Stimulated activated CD8-positive, alpha-beta memory T cell treated with anti-CD3 and anti-CD28 coated beads, Interleukin-12 subunit alpha, Interleukin-12 subunit beta, amount 100 ng/mL, for 24 hours (primary cell): ENCODE data around the gene AKIRIN2.

Experiments used
- DNase-seq: peaks from one replicate; pipeline ENCODE4 v3.0.0-alpha.2; 2020; ENCODE audit errors: extremely low read depth

AKIRIN2 gene

GRCh38 chr6:87655824-87656223 is 46.2 kb downstream of the AKIRIN2 start:
- DNase-seq, result no peak

- no peak for DNase-seq
Observed at GRCh38 chr6:87654875-87655454, 47.1 kb downstream of the AKIRIN2 start.

- no peak for DNase-seq
Observed at GRCh38 chr6:87654122-87654521, 47.9 kb downstream of the AKIRIN2 start.

GRCh38 chr6:87653074-87653962 is 48.7 kb downstream of the AKIRIN2 start:
- no peak for DNase-seq

- DNase-seq, result no peak
Observed at GRCh38 chr6:87645080-87645479, 57.0 kb downstream of the AKIRIN2 start.

GRCh38 chr6:87641065-87641692 is 60.9 kb downstream of the AKIRIN2 start:
- no peak for DNase-seq

GRCh38 chr6:87639373-87639772 is 62.7 kb downstream of the AKIRIN2 start:
- no peak for DNase-seq

- no peak for DNase-seq
Observed at GRCh38 chr6:87637106-87637505, 64.9 kb downstream of the AKIRIN2 start.

GRCh38 chr6:87636315-87636714 is 65.7 kb downstream of the AKIRIN2 start:
- DNase-seq, result no peak

GRCh38 chr6:87633851-87634250 is 68.2 kb downstream of the AKIRIN2 start:
- DNase-seq, result no peak

- no peak for DNase-seq
Observed at GRCh38 chr6:87630746-87631145, 71.3 kb downstream of the AKIRIN2 start.

GRCh38 chr6:87628881-87629280 is 73.2 kb downstream of the AKIRIN2 start:
- DNase-seq, result no peak

GRCh38 chr6:87628424-87628823 is 73.6 kb downstream of the AKIRIN2 start:
- DNase-seq, result no peak
